ENCODE data around the gene MCM3.

MCM3 gene

DNA sequence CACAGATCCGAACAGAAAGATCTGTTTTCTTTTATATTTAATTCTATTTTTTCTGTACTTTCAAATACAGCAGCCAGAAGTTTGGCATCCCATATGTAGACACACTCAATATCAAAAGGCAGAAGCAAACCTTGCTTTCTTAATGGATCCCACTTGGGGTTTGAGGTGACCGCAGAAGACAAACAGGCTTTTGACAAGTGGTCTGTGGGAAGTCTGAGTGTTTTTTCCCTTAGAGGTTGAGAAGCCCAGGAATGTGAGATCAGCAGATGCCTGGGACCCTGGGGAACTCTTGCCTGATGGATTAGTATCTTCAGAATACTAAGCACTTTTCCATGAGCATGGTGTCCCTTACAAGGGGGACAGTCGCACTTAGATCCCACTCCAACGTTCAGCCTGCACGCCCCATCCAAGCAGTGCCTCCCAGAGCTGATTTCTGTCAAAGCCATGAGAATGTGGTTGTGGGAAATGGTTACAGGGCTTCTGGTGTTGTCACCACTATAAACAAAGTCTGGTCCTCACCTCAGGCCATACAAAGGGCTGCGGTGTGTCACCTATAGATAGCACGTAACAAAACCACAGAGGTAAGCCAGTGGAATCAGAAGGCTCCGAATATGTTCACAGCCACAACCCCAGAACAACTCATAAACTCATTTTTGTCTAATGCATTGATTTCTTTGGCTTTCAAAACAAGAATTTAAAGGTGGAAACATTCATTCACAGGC, 53.0 kb downstream of the MCM3 start:
- no peaks in the 10 kb centered on the region for H3K4me1 ChIP-seq (ENCODE audit: insufficient read depth, low read length, severe bottlenecking)
- H3K79me2 ChIP-seq (ENCODE audit: insufficient read depth, low read length) = no peaks in the 10 kb centered on the region
- no peak overlapping the region for H3K27ac ChIP-seq (ENCODE audit: low read depth, low read length, poor library complexity, severe bottlenecking)
- no peak overlapping the region for H3K4me3 ChIP-seq (ENCODE audit: low read depth, low read length, poor library complexity, severe bottlenecking)
- no peak for TF ChIP-seq EZH2 (IDR thresholded peaks at IDR 0.05; ENCODE audit: borderline replicate concordance, low read length)
- TF ChIP-seq, protein P1, sequence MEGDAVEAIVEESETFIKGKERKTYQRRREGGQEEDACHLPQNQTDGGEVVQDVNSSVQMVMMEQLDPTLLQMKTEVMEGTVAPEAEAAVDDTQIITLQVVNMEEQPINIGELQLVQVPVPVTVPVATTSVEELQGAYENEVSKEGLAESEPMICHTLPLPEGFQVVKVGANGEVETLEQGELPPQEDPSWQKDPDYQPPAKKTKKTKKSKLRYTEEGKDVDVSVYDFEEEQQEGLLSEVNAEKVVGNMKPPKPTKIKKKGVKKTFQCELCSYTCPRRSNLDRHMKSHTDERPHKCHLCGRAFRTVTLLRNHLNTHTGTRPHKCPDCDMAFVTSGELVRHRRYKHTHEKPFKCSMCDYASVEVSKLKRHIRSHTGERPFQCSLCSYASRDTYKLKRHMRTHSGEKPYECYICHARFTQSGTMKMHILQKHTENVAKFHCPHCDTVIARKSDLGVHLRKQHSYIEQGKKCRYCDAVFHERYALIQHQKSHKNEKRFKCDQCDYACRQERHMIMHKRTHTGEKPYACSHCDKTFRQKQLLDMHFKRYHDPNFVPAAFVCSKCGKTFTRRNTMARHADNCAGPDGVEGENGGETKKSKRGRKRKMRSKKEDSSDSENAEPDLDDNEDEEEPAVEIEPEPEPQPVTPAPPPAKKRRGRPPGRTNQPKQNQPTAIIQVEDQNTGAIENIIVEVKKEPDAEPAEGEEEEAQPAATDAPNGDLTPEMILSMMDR (IDR thresholded peaks at IDR 0.05; ENCODE audit: low read length) = no peak
- no peak overlapping the region for H2AFZ ChIP-seq (ENCODE audit: low read length)
- H3K9ac ChIP-seq (ENCODE audit: low read length) = no peak overlapping the region
- no peaks in the 10 kb centered on the region for H3K9me2 ChIP-seq (ENCODE audit: low read depth, low read length)
- no peaks in the 10 kb centered on the region for H3K36me3 ChIP-seq (ENCODE audit: insufficient read depth, low read length)
- no peaks in the 10 kb centered on the region for H3K27me3 ChIP-seq (ENCODE audit: insufficient read depth, low read length)
- H3K4me2 ChIP-seq (ENCODE audit: low read length) = no peak overlapping the region
- H3K9me3 ChIP-seq (ENCODE audit: low read length) = no peaks in the 10 kb centered on the region
- no peaks in the 10 kb centered on the region for H3F3A ChIP-seq (ENCODE audit: insufficient read depth, low read length)
- no peaks in the 10 kb centered on the region for H4K20me1 ChIP-seq (ENCODE audit: insufficient read depth, low read length)

DNA sequence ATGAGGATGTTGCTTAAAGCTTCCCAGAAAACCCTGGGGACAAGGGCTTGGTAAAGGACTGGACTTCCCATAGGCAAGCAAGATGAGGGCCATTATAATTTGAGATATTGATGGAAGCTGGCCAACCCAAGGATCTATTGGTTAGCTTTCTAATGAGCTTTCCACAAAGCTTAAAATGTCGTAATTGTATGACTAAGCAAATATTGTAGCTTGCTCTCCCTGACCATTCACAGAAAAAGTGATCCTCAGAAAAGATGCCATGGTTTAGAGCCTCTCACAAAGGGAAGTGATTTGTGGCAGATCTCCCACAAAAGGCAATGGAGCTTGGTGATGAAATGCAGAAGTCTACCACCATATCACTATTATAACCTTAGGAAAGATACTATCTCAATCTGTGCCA, 53.9 kb downstream of the MCM3 start:
- H3K79me2 ChIP-seq (ENCODE audit: insufficient read depth, low read length) = no peaks in the 10 kb centered on the region
- H4K20me1 ChIP-seq (ENCODE audit: insufficient read depth, low read length) = no peaks in the 10 kb centered on the region
- no peak overlapping the region for H3K27ac ChIP-seq (ENCODE audit: low read depth, low read length, poor library complexity, severe bottlenecking)
- no peak for TF ChIP-seq EZH2 (IDR thresholded peaks at IDR 0.05; ENCODE audit: borderline replicate concordance, low read length)
- TF ChIP-seq, protein P1 (IDR thresholded peaks at IDR 0.05; ENCODE audit: low read length) = no peak
- H3K36me3 ChIP-seq (ENCODE audit: insufficient read depth, low read length) = no peaks in the 10 kb centered on the region
- no peaks in the 10 kb centered on the region for H3K9me2 ChIP-seq (ENCODE audit: low read depth, low read length)
- H3K9me3 ChIP-seq (ENCODE audit: low read length) = no peaks in the 10 kb centered on the region
- no peak overlapping the region for H3K9ac ChIP-seq (ENCODE audit: low read length)
- no peak overlapping the region for H3K4me2 ChIP-seq (ENCODE audit: low read length)
- H2AFZ ChIP-seq (ENCODE audit: low read length) = no peak overlapping the region
- H3K4me1 ChIP-seq (ENCODE audit: insufficient read depth, low read length, severe bottlenecking) = no peaks in the 10 kb centered on the region
- no peaks in the 10 kb centered on the region for H3F3A ChIP-seq (ENCODE audit: insufficient read depth, low read length)
- no peaks in the 10 kb centered on the region for H3K27me3 ChIP-seq (ENCODE audit: insufficient read depth, low read length)
- H3K4me3 ChIP-seq (ENCODE audit: low read depth, low read length, poor library complexity, severe bottlenecking) = no peak overlapping the region

DNA sequence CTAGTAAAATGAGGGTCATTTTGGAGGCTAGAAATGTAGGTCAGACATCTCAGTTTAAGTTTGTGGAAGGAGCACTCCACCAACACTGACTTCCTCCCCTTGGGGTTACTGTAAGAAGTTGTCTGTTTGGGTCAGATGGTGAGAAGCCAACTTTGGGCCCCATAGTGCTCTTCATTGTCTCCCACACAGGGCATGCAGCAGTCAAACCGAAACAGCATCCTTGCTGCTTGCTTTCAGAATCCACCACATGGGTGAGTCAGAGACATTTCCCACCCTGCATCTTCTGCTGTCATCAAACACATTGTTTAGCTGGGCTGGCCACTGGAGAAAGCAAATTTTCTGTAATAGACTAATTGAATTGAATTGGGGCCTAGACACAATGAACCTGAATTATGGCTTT, 57.0 kb downstream of the MCM3 start:
- Histone ChIP-seq H3K9me2 (ENCODE audit: low read depth, low read length) (no peaks in the 10 kb centered on the region), H3K27ac (ENCODE audit: low read depth, low read length, poor library complexity, severe bottlenecking) (no peak overlapping the region), H3K36me3 (ENCODE audit: insufficient read depth, low read length) (no peaks in the 10 kb centered on the region)

More for the DNA sequence above, 57.0 kb downstream of the MCM3 start:
- H3K79me2 ChIP-seq (ENCODE audit: insufficient read depth, low read length) = no peaks in the 10 kb centered on the region
- no peaks in the 10 kb centered on the region for H3K27me3 ChIP-seq (ENCODE audit: insufficient read depth, low read length)
- H2AFZ ChIP-seq (ENCODE audit: low read length) = no peak overlapping the region
- no peak for TF ChIP-seq EZH2 (IDR thresholded peaks at IDR 0.05; ENCODE audit: borderline replicate concordance, low read length)
- TF ChIP-seq, protein P1 (IDR thresholded peaks at IDR 0.05; ENCODE audit: low read length) = no peak
- H3K4me2 ChIP-seq (ENCODE audit: low read length) = no peak overlapping the region
- no peaks in the 10 kb centered on the region for H3F3A ChIP-seq (ENCODE audit: insufficient read depth, low read length)
- no peak overlapping the region for H3K9ac ChIP-seq (ENCODE audit: low read length)
- no peak overlapping the region for H3K4me3 ChIP-seq (ENCODE audit: low read depth, low read length, poor library complexity, severe bottlenecking)
- H3K4me1 ChIP-seq (ENCODE audit: insufficient read depth, low read length, severe bottlenecking) = no peaks in the 10 kb centered on the region
- H3K9me3 ChIP-seq (ENCODE audit: low read length) = no peaks in the 10 kb centered on the region
- no peaks in the 10 kb centered on the region for H4K20me1 ChIP-seq (ENCODE audit: insufficient read depth, low read length)

All from OCI-LY1 (cell line).